Stomach smooth muscle (tissue), 2 donors: ENCODE results near the gene ADCY9.
"Not testable (repeated sequence)": the region's sequence is repeated elsewhere in the genome, so short reads cannot be mapped to it uniquely, and the experiment has no call there.

Source experiments
- H3K27ac ChIP-seq: one replicate; pipeline ENCODE4 v1.7.0; 2013; ENCODE audit warnings: mild to moderate bottlenecking, low read length, inconsistent platforms
- H3K27me3 ChIP-seq, 2 donors: one replicate each; pipeline ENCODE4 v1.7.0; 2013; ENCODE audit warnings: low read length in 2 of 2; ENCODE audit not compliant: insufficient read depth in 2 of 2, control insufficient read depth in 1 of 2
- H3K36me3 ChIP-seq, 2 donors: one replicate each; pipeline ENCODE4 v1.7.0; 2013; ENCODE audit warnings: low read length in 2 of 2; ENCODE audit not compliant: control insufficient read depth in 2 of 2, insufficient read depth in 2 of 2
- H3K4me1 ChIP-seq: one replicate; pipeline ENCODE4 v1.7.0; 2013; ENCODE audit warnings: low read length; ENCODE audit not compliant: control insufficient read depth, insufficient read depth
- H3K4me3 ChIP-seq, 2 donors: one replicate each; pipeline ENCODE4 v1.7.0; 2013; ENCODE audit warnings: low read length in 2 of 2
- H3K9ac ChIP-seq, 2 donors: one replicate each; pipeline ENCODE4 v1.7.0; 2013; ENCODE audit warnings: low read length in 2 of 2, mild to moderate bottlenecking in 1 of 2
- H3K9me3 ChIP-seq, 2 donors: one replicate each; pipeline ENCODE4 v1.7.0; 2013; ENCODE audit warnings: low read length in 2 of 2; ENCODE audit not compliant: control insufficient read depth in 2 of 2
- donor health status: healthy.
- donor health status: Pancreatic carcinoma.

Gene ADCY9

GRCh38 chr16:3949287-3949686, 167.0 kb downstream of the ADCY9 start:
- H3K4me1 ChIP-seq = peaks cover 30% of the 10 kb centered on the region
- H3K36me3 ChIP-seq = no peaks in the 10 kb centered on the region
- no peak overlapping the region for H3K27ac ChIP-seq
- H3K9me3 ChIP-seq = no peaks in the 10 kb centered on the region
- peak overlapping the region in 1 of 2 donors; percentile 60 for H3K4me3 ChIP-seq
- no peak overlapping the region for H3K9ac ChIP-seq
- no peaks in the 10 kb centered on the region for H3K27me3 ChIP-seq

GRCh38 chr16:3948378-3948995, 167.8 kb downstream of the ADCY9 start:
- no peak overlapping the region for H3K27ac ChIP-seq
- H3K4me3 ChIP-seq = no peak overlapping the region
- H3K36me3 ChIP-seq = no peaks in the 10 kb centered on the region
- H3K27me3 ChIP-seq = no peaks in the 10 kb centered on the region
- no peak overlapping the region for H3K9ac ChIP-seq
- peaks cover 30% of the 10 kb centered on the region for H3K4me1 ChIP-seq
- H3K9me3 ChIP-seq = no peaks in the 10 kb centered on the region

GRCh38 chr16:3946604-3947180, 169.6 kb downstream of the ADCY9 start:
- Histone ChIP-seq H3K4me3 (peak overlapping the region in 1 of 2 donors; percentile 29), H3K36me3 (no peaks in the 10 kb centered on the region), H3K27ac (no peak overlapping the region)

GRCh38 chr16:3945751-3946603, 170.3 kb downstream of the ADCY9 start:
- Histone ChIP-seq H3K4me3 (peak overlapping the region in 1 of 2 donors; percentile 29), H3K27ac (no peak overlapping the region), H3K9ac (no peak overlapping the region), H3K27me3 (no peaks in the 10 kb centered on the region), H3K4me1 (peaks cover 21% of the 10 kb centered on the region), H3K36me3 (no peaks in the 10 kb centered on the region), H3K9me3 (no peaks in the 10 kb centered on the region)

More at GRCh38 chr16:3946604-3947180, 169.6 kb downstream of the ADCY9 start:
- no peak overlapping the region for H3K9ac ChIP-seq
- no peaks in the 10 kb centered on the region for H3K27me3 ChIP-seq
- no peaks in the 10 kb centered on the region for H3K9me3 ChIP-seq
- H3K4me1 ChIP-seq = peaks cover 21% of the 10 kb centered on the region

GRCh38 chr16:3944457-3944856, 171.8 kb downstream of the ADCY9 start:
- H3K36me3 ChIP-seq = not testable (repeated sequence)

GRCh38 chr16:3942146-3942545, 174.1 kb downstream of the ADCY9 start:
- H3K9me3 ChIP-seq, H3K9ac ChIP-seq, H3K27me3 ChIP-seq, H3K4me3 ChIP-seq, H3K36me3 ChIP-seq, H3K27ac ChIP-seq: not testable (repeated sequence)
- H3K4me1 ChIP-seq = peaks cover 12% of the 10 kb centered on the region

More at GRCh38 chr16:3944457-3944856, 171.8 kb downstream of the ADCY9 start:
- not testable (repeated sequence) for H3K9ac ChIP-seq, H3K27ac ChIP-seq, H3K9me3 ChIP-seq, H3K4me3 ChIP-seq, H3K27me3 ChIP-seq
- H3K4me1 ChIP-seq = peaks cover 13% of the 10 kb centered on the region

GRCh38 chr16:3938843-3939624, 177.2 kb downstream of the ADCY9 start:
- Histone ChIP-seq H3K9ac (peak overlapping the region; percentile 49 to 62), H3K4me3 (peak overlapping the region; percentile 53 to 78), H3K9me3 (no peaks in the 10 kb centered on the region), H3K4me1 (peaks cover 4% of the 10 kb centered on the region), H3K27ac (no peak overlapping the region), H3K27me3 (no peaks in the 10 kb centered on the region), H3K36me3 (no peaks in the 10 kb centered on the region)

GRCh38 chr16:3938471-3938842, 177.8 kb downstream of the ADCY9 start:
- Histone ChIP-seq H3K27ac (no peak overlapping the region), H3K4me1 (peaks cover 4% of the 10 kb centered on the region), H3K4me3 (peak overlapping the region; percentile 53 to 78), H3K9ac (no peak overlapping the region), H3K27me3 (no peaks in the 10 kb centered on the region), H3K9me3 (no peaks in the 10 kb centered on the region), H3K36me3 (no peaks in the 10 kb centered on the region)

- Histone ChIP-seq H3K4me1 (peaks cover 4% of the 10 kb centered on the region), H3K9me3 (no peaks in the 10 kb centered on the region), H3K27me3 (no peaks in the 10 kb centered on the region), H3K9ac (no peak overlapping the region), H3K27ac (no peak overlapping the region), H3K36me3 (no peaks in the 10 kb centered on the region), H3K4me3 (no peak overlapping the region)
These were observed 179.0 kb downstream of the ADCY9 start for GRCh38 chr16:3937066-3937875.

- Histone ChIP-seq H3K9ac (no peak overlapping the region), H3K27me3 (no peaks in the 10 kb centered on the region), H3K4me1 (peaks cover 4% of the 10 kb centered on the region), H3K4me3 (no peak overlapping the region), H3K36me3 (no peaks in the 10 kb centered on the region), H3K9me3 (no peaks in the 10 kb centered on the region), H3K27ac (no peak overlapping the region)
These were observed 180.3 kb downstream of the ADCY9 start for GRCh38 chr16:3935921-3936320.
